K562 (cell line): ENCODE results near the gene ABHD14A. TPM values are rescaled to one million over a fixed set of nuclear protein-coding genes. Genes with fewer than 3 reads are reported as not detected.

Experiments used
- CBFA2T2 ChIP-seq: fragments of 450-650 bp; conservative IDR thresholded peaks from 2 replicates; pipeline ENCODE4 v1.6.1; 2017; ENCODE audit warnings: mild to moderate bottlenecking
- CBFA2T3 ChIP-seq: fragments of 450-650 bp; IDR thresholded peaks from 2 replicates; pipeline ENCODE4 v1.6.1; 2017
- CTBP1 ChIP-seq: fragments of 450-650 bp; IDR thresholded peaks from 2 replicates; pipeline ENCODE4 v1.6.1; 2016; ENCODE audit warnings: borderline replicate concordance
- EP300 ChIP-seq: IDR thresholded peaks from 2 replicates; pipeline ENCODE4 v1.6.1; 2012; ENCODE audit warnings: low read length, improper control_type of control experiment
- GATA2 ChIP-seq: sonication (generic); formaldehyde crosslinking; IDR thresholded peaks from 2 replicates; pipeline ENCODE4 v1.4.0; 2020; ENCODE audit warnings: mild to moderate bottlenecking, missing genetic modification reagents
- JUN ChIP-seq, 2 experiments: sonication (generic) in 1 of 2; formaldehyde crosslinking in 1 of 2; IDR thresholded peaks; 2 replicates each; pipeline versions ENCODE4 v1.6.1 to v1.8.0; 2012 to 2022; ENCODE audit warnings: borderline replicate concordance in 2 of 2, mild to moderate bottlenecking in 2 of 2, improper control_type of control experiment in 1 of 2, low read depth in 1 of 2, low read length in 1 of 2, missing genetic modification reagents in 1 of 2
- JUND ChIP-seq, 2 experiments: IDR thresholded peaks; 2 replicates in 1 of 2; 3 replicates in 1 of 2; pipeline ENCODE4 v1.6.1; 2011; ENCODE audit warnings: borderline replicate concordance in 2 of 2, low read depth in 2 of 2, low read length in 2 of 2, improper control_type of control experiment in 1 of 2, missing biosample characterization in 1 of 2, missing genetic modification characterization in 1 of 2, missing genetic modification reagents in 1 of 2
- MYNN ChIP-seq, 2 experiments: sonication (generic); formaldehyde crosslinking in 1 of 2; IDR thresholded peaks; 2 replicates each; pipeline versions ENCODE4 v1.5.0 to v1.6.1; 2016 to 2020; ENCODE audit warnings: antibody characterized with exemption in 1 of 2, missing genetic modification reagents in 1 of 2
- NCOR1 ChIP-seq: fragments of 450-650 bp; IDR thresholded peaks from 2 replicates; pipeline ENCODE4 v1.6.1; 2016; ENCODE audit warnings: mild to moderate bottlenecking, moderate library complexity
- NFIC ChIP-seq: fragments of 450-650 bp; IDR thresholded peaks from 2 replicates; pipeline ENCODE4 v1.6.1; 2017; ENCODE audit warnings: mild to moderate bottlenecking, inconsistent platforms
- PHTF2 ChIP-seq: fragments of 250-450 bp; sonication (Bioruptor Pico); IDR thresholded peaks from 2 replicates; pipeline ENCODE4 v1.5.0; 2021; ENCODE audit warnings: mild to moderate bottlenecking
- TEAD4 ChIP-seq, 2 experiments: sonication (generic) in 1 of 2; formaldehyde crosslinking in 1 of 2; IDR thresholded peaks; 2 replicates each; pipeline versions ENCODE4 v1.6.1 to v1.8.0; 2012 to 2022; ENCODE audit warnings: borderline replicate concordance in 1 of 2, inconsistent platforms in 1 of 2, low read length in 1 of 2, mild to moderate bottlenecking in 1 of 2, missing genetic modification reagents in 1 of 2
- ZNF644 ChIP-seq: fragments of 200-800 bp; sonication (Bioruptor generic); IDR thresholded peaks from 2 replicates; pipeline ENCODE4 v1.6.1; 2016; ENCODE audit warnings: low read depth, missing genetic modification characterization, missing compliant biosample characterization
- polyA plus RNA-seq, 8 experiments: library from polyadenylated mRNA; depleted of rRNA in 4 of 8; stranded (reverse) in 5 of 8; unstranded in 3 of 8; fragments of >200 nt; fragmentation: Nextera tagmentation in 2 of 8; fragmentation: Illumina TruSeq in 1 of 8; extraction: Ambion mirVana in 2 of 8; extraction: Trizol in 1 of 8; gene quantifications; 2 replicates each; pipeline versions ENCODE4 v1.2.1 to v1.2.3, GENCODE V29; 2011 to 2014; ENCODE audit warnings: inconsistent platforms in 1 of 8, missing spikeins in 1 of 8
- total RNA-seq, 7 experiments: library from RNA; depleted of rRNA in 6 of 7; stranded (reverse); fragments of >200 nt in 6 of 7; fragmentation: Illumina TruSeq in 2 of 7; extraction: Trizol in 2 of 7; gene quantifications; 2 replicates each; pipeline versions ENCODE4 v1.2.1 to v1.2.3, GENCODE V29; 2011 to 2021; ENCODE audit warnings: low replicate concordance in 1 of 7
- TF ChIP-seq, protein P1 (sequence below): fragments of 250-450 bp; sonication (Bioruptor Pico); IDR thresholded peaks from 2 replicates; pipeline ENCODE4 v1.4.0; 2020; ENCODE audit warnings: mild to moderate bottlenecking

ABHD14A gene
- total and polyA plus RNA-seq, 9 of the 15 experiments (the other 6 are each of a cell fraction or from before 2014, with no cell fraction given): 0.90 to 10.5 (median 8.3) TPM

DNA sequence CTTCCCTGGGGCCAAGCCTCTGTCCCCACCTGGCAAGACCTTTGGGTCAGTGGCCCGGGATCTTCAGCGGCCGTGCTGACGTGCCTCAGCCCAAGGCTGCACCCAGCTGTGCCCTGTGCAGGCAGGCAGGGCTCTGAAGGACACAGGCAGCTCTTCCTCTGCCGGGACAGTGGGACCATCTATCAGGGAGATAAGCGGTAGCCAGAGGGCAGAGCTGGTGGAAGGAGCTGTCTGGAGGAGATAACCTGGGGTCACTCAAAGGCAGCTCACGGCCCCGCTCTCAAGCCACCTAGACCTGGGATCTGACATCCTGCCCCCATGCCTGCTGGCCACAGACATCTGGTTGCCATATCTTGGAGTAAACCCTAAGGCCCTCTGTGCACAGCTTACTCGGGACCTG, 54.2 kb downstream of the ABHD14A start (continued):
- peak; percentile 76; the same call in 1 of the 2 replicates for TF ChIP-seq MYNN (IDR thresholded peaks at IDR 0.05)
- TF ChIP-seq MYNN (CRISPR knock-in tag; IDR thresholded peaks at IDR 0.05): no peak
- TF ChIP-seq NCOR1: peak; percentile 83
- peak; percentile 87 for TF ChIP-seq CBFA2T3
- 0 out of 2 replicates have a peak, but pooled peaks have one; percentile 21 for TF ChIP-seq EP300
- peak; percentile 77 for TF ChIP-seq CBFA2T2
- no peak for TF ChIP-seq ZNF644 (tag)
- peak; percentile 53 for TF ChIP-seq NFIC
- peak; percentile 58; the same call in 1 of the 2 replicates for TF ChIP-seq CTBP1
- TF ChIP-seq JUND (IDR thresholded peaks at IDR 0.05; ENCODE audit: borderline replicate concordance, low read depth, low read length): no peak
- no peak for TF ChIP-seq JUND (tag; IDR thresholded peaks at IDR 0.05; ENCODE audit: borderline replicate concordance, low read depth, low read length)
- TF ChIP-seq, protein P1, sequence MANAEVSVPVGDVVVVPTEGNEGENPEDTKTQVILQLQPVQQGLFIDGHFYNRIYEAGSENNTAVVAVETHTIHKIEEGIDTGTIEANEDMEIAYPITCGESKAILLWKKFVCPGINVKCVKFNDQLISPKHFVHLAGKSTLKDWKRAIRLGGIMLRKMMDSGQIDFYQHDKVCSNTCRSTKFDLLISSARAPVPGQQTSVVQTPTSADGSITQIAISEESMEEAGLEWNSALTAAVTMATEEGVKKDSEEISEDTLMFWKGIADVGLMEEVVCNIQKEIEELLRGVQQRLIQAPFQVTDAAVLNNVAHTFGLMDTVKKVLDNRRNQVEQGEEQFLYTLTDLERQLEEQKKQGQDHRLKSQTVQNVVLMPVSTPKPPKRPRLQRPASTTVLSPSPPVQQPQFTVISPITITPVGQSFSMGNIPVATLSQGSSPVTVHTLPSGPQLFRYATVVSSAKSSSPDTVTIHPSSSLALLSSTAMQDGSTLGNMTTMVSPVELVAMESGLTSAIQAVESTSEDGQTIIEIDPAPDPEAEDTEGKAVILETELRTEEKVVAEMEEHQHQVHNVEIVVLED (CRISPR knock-in tag): no peak
- TF ChIP-seq GATA2 (CRISPR knock-in tag): peak; percentile 46; the same call in 1 of the 2 replicates
- peak; percentile 64 for TF ChIP-seq TEAD4 (IDR thresholded peaks at IDR 0.05; ENCODE audit: low read length)
- no peak for TF ChIP-seq TEAD4 (CRISPR knock-in tag; IDR thresholded peaks at IDR 0.05; ENCODE audit: borderline replicate concordance)
- TF ChIP-seq PHTF2: no peak
- no peak for TF ChIP-seq JUN (IDR thresholded peaks at IDR 0.05; ENCODE audit: borderline replicate concordance, low read depth, low read length)
- TF ChIP-seq JUN (CRISPR knock-in tag; IDR thresholded peaks at IDR 0.05; ENCODE audit: borderline replicate concordance): no peak
